IMR-90 (cell line): ENCODE measurements around the gene C2CD4D. TPM values are rescaled to one million over a fixed set of nuclear protein-coding genes. Genes with fewer than 3 reads are reported as not detected.

Experiments
- ATAC-seq: fragments of 200-7000 bp; cut with Tn5 transposase; 2 replicates; pipeline ENCODE4 v1.9.1; 2020; ENCODE audit warnings: low read depth, mild to moderate bottlenecking, moderate library complexity
- BruUV-seq: library from RNA; stranded (reverse); fragments of 400-500 nt; replicated peaks from 2 replicates; lab custom pipeline; 2021; lab: Mats Ljungman, UMichigan
- CTCF ChIA-PET: fragments of 300-600 bp; formaldehyde crosslinking; extraction: SDS; loops from one replicate; lab custom pipeline; 2021; ENCODE audit warnings: antibody characterized with exemption; lab: Yijun Ruan, JAX
- POLR2A ChIA-PET: fragments of 300-600 bp; sonication (Branson Sonifier 250); formaldehyde crosslinking; loops from one replicate; lab custom pipeline; 2022; ENCODE audit warnings: antibody characterized with exemption; ENCODE audit not compliant: unreplicated experiment; lab: Charles Lee
- DNase-seq: peaks from one replicate; pipeline ENCODE4 v3.0.0; 2013
- H2AFZ ChIP-seq: replicated peaks from 2 replicates; pipeline ENCODE3; 2013; ENCODE audit warnings: low read length, mild to moderate bottlenecking; ENCODE audit not compliant: poor library complexity
- H2AK5ac ChIP-seq: 2 replicates; pipeline ENCODE4 v1.6.1; 2013; ENCODE audit warnings: low read depth, low read length, inconsistent platforms
- H2AK9ac ChIP-seq: replicated peaks from 2 replicates; pipeline ENCODE3; 2013; ENCODE audit warnings: mild to moderate bottlenecking, low read depth, low read length, moderate library complexity; ENCODE audit not compliant: poor library complexity
- H2BK120ac ChIP-seq: 2 replicates; pipeline ENCODE4 v1.6.1; 2013; ENCODE audit warnings: low read depth, low read length, inconsistent platforms
- H2BK15ac ChIP-seq: 3 replicates; pipeline ENCODE4 v1.6.1; 2013; ENCODE audit warnings: low read depth, low read length, inconsistent platforms
- H2BK20ac ChIP-seq: 2 replicates; pipeline ENCODE4 v1.6.1; 2013; ENCODE audit warnings: low read depth, mild to moderate bottlenecking, inconsistent platforms, low read length, moderate library complexity
- H2BK5ac ChIP-seq: 2 replicates; pipeline ENCODE4 v1.6.1; 2013; ENCODE audit warnings: mild to moderate bottlenecking, low read depth, low read length, inconsistent platforms; ENCODE audit not compliant: poor library complexity, severe bottlenecking
- H3K14ac ChIP-seq: replicated peaks from 2 replicates; pipeline ENCODE4 v1.6.1; 2013; ENCODE audit warnings: low read depth, low read length, inconsistent platforms
- H3K18ac ChIP-seq: 2 replicates; pipeline ENCODE4 v1.6.1; 2013; ENCODE audit warnings: low read depth, low read length, control low read depth
- H3K23ac ChIP-seq: 2 replicates; pipeline ENCODE4 v1.6.1; 2013; ENCODE audit warnings: low read depth, low read length, inconsistent platforms
- H3K27ac ChIP-seq: 2 replicates; pipeline ENCODE4 v1.5.1; 2013; ENCODE audit warnings: mild to moderate bottlenecking, control low read depth, low read length; ENCODE audit not compliant: insufficient read depth
- H3K27me3 ChIP-seq: 2 replicates; pipeline ENCODE4 v1.6.1; 2013; ENCODE audit warnings: low read length; ENCODE audit not compliant: control insufficient read depth, insufficient read depth
- H3K36me3 ChIP-seq: 2 replicates; pipeline ENCODE4 v1.6.1; 2013; ENCODE audit warnings: low read length, mixed read lengths; ENCODE audit not compliant: control insufficient read depth, insufficient read depth
- H3K4ac ChIP-seq: 2 replicates; pipeline ENCODE4 v1.6.1; 2013; ENCODE audit warnings: low read depth, low read length, inconsistent platforms
- H3K4me1 ChIP-seq: 2 replicates; pipeline ENCODE4 v1.6.1; 2013; ENCODE audit warnings: low read length, mixed read lengths; ENCODE audit not compliant: control insufficient read depth, insufficient read depth
- H3K4me2 ChIP-seq: 2 replicates; pipeline ENCODE4 v1.6.1; 2013; ENCODE audit warnings: low read depth, mild to moderate bottlenecking, control low read depth, low read length, moderate library complexity
- H3K4me3 ChIP-seq: 2 replicates; pipeline ENCODE4 v1.5.1; 2013; ENCODE audit warnings: low read depth, mild to moderate bottlenecking, control low read depth, low read length, moderate library complexity; ENCODE audit not compliant: insufficient read depth
- H3K56ac ChIP-seq: 2 replicates; pipeline ENCODE4 v1.6.1; 2013; ENCODE audit warnings: low read length, inconsistent platforms; ENCODE audit not compliant: insufficient read depth; ENCODE audit errors: extremely low read depth
- H3K79me1 ChIP-seq, 2 experiments: 2 replicates each; pipeline ENCODE4 v1.6.1; 2013; ENCODE audit warnings: low read length in 2 of 2, inconsistent platforms in 1 of 2, low read depth in 1 of 2
- H3K9ac ChIP-seq: 2 replicates; pipeline ENCODE4 v1.6.1; 2013; ENCODE audit warnings: low read depth, low read length, control low read depth
- H3K9me1 ChIP-seq: 2 replicates; pipeline ENCODE4 v1.6.1; 2013; ENCODE audit warnings: low read length, inconsistent platforms; ENCODE audit not compliant: insufficient read depth
- H3K9me3 ChIP-seq: 2 replicates; pipeline ENCODE4 v1.6.1; 2013; ENCODE audit warnings: low read length; ENCODE audit not compliant: control insufficient read depth, insufficient read depth
- H4K20me1 ChIP-seq: 2 replicates; pipeline ENCODE4 v1.6.1; 2013; ENCODE audit warnings: low read length, inconsistent platforms; ENCODE audit not compliant: insufficient read depth
- H4K5ac ChIP-seq: 2 replicates; pipeline ENCODE4 v1.6.1; 2013; ENCODE audit warnings: mild to moderate bottlenecking, low read depth, low read length, control low read depth
- H4K8ac ChIP-seq, 2 experiments: 2 replicates each; pipeline ENCODE4 v1.6.1; 2013; ENCODE audit warnings: low read depth in 2 of 2, low read length in 2 of 2, control low read depth in 1 of 2, inconsistent platforms in 1 of 2
- H4K91ac ChIP-seq: 2 replicates; pipeline ENCODE4 v1.6.1; 2013; ENCODE audit warnings: low read depth, low read length, inconsistent platforms; ENCODE audit not compliant: insufficient read depth
- BHLHE40 ChIP-seq: fragments of 150-350 bp; IDR thresholded peaks from 2 replicates; pipeline ENCODE4 v1.6.1; 2016; ENCODE audit warnings: mild to moderate bottlenecking, low read depth, low read length
- CEBPB ChIP-seq: IDR thresholded peaks from 2 replicates; pipeline ENCODE4 v1.6.1; 2012; ENCODE audit warnings: low read depth, low read length, improper control_type of control experiment
- CHD1 ChIP-seq: IDR thresholded peaks from 2 replicates; pipeline ENCODE4 v1.6.1; 2012; ENCODE audit warnings: low read depth, low read length, improper control_type of control experiment
- FOS ChIP-seq: fragments of 150-350 bp; IDR thresholded peaks from 2 replicates; pipeline ENCODE4 v1.6.1; 2016; ENCODE audit warnings: low read depth, low read length
- MAFK ChIP-seq: IDR thresholded peaks from 2 replicates; pipeline ENCODE4 v1.6.1; 2012; ENCODE audit warnings: low read depth, low read length, improper control_type of control experiment
- MAZ ChIP-seq: IDR thresholded peaks from 2 replicates; pipeline ENCODE4 v1.6.1; 2012; ENCODE audit warnings: low read depth, mild to moderate bottlenecking, low read length, improper control_type of control experiment, moderate library complexity, borderline replicate concordance
- MXI1 ChIP-seq: IDR thresholded peaks from 2 replicates; pipeline ENCODE4 v1.6.1; 2012; ENCODE audit warnings: low read depth, mild to moderate bottlenecking, low read length, moderate library complexity, borderline replicate concordance
- NFE2L2 ChIP-seq: fragments of 150-350 bp; IDR thresholded peaks from 2 replicates; pipeline ENCODE4 v1.6.1; 2016; ENCODE audit warnings: low read depth, mild to moderate bottlenecking, low read length
- POLR2A ChIP-seq: IDR thresholded peaks from 2 replicates; pipeline ENCODE4 v1.6.1; 2012; ENCODE audit warnings: mild to moderate bottlenecking, low read depth, low read length
- RAD21 ChIP-seq: IDR thresholded peaks from 2 replicates; pipeline ENCODE4 v1.6.1; 2012; ENCODE audit warnings: low read length, improper control_type of control experiment
- RCOR1 ChIP-seq: IDR thresholded peaks from 2 replicates; pipeline ENCODE4 v1.6.1; 2012; ENCODE audit warnings: mild to moderate bottlenecking, low read length, improper control_type of control experiment; ENCODE audit not compliant: insufficient replicate concordance
- RFX5 ChIP-seq: IDR thresholded peaks from 2 replicates; pipeline ENCODE4 v1.8.0; 2012; ENCODE audit warnings: low read depth, mild to moderate bottlenecking, low read length, moderate library complexity
- SMC3 ChIP-seq: fragments of 150-350 bp; IDR thresholded peaks from 2 replicates; pipeline ENCODE4 v1.6.1; 2016; ENCODE audit warnings: low read depth, mild to moderate bottlenecking, antibody characterized with exemption, low read length, moderate library complexity
- WGBS, 2 experiments: methylation state at CpG; one replicate each; pipeline versions ENCODE4 v1.1.5 to v1.1.7; 2013; ENCODE audit warnings: missing lambda C conversion rate in 2 of 2; ENCODE audit not compliant: insufficient read length in 1 of 2; ENCODE audit errors: extremely low coverage in 2 of 2; 5-methylcytosine and 5-hydroxymethylcytosine counted together
- dilution Hi-C: fragments of 300-500 bp; cut with HindIII; formaldehyde crosslinking; loops from one replicate; pipeline ENCODE4 v1.14.3; 2018; ENCODE audit warnings: low sequenced_read_pairs; ENCODE audit not compliant: unreplicated experiment
- in situ Hi-C: fragments of 300-500 bp; cut with MboI; formaldehyde crosslinking; loops from 3 replicates; pipeline ENCODE4 v1.14.3; 2019; ENCODE audit warnings: low sequenced_read_pairs, inconsistent platforms, mixed read lengths
- intact Hi-C: fragments of 100-400 bp; cut with micrococcal nuclease; formaldehyde crosslinking; loops from 2 replicates; pipeline ENCODE4 v1.10.0; 2022
- polyA plus RNA-seq, 3 experiments: library from polyadenylated mRNA; depleted of rRNA; stranded (reverse); fragments of >200 nt; gene quantifications; 2 replicates each; pipeline ENCODE4 v1.2.3, GENCODE V29; 2012; ENCODE audit warnings: low replicate concordance in 1 of 3
- total RNA-seq: library from RNA; depleted of rRNA; stranded (reverse); fragments of >200 nt; gene quantifications from 2 replicates; pipeline ENCODE4 v1.2.3, GENCODE V29; 2012
- TF ChIP-seq, protein P1 (sequence below): conservative IDR thresholded peaks from 2 replicates; pipeline ENCODE4 v1.5.1; 2012; ENCODE audit warnings: mild to moderate bottlenecking, low read depth, low read length, improper control_type of control experiment
- TF ChIP-seq, protein P2 (sequence below): fragments of 150-350 bp; IDR thresholded peaks from 2 replicates; pipeline ENCODE4 v1.6.1; 2017; ENCODE audit warnings: mild to moderate bottlenecking, antibody characterized with exemption, low read length, low read depth
- TF ChIP-seq, protein P3 (sequence below): fragments of 150-350 bp; IDR thresholded peaks from 2 replicates; pipeline ENCODE4 v1.6.1; 2016; ENCODE audit warnings: low read depth, mild to moderate bottlenecking, low read length, moderate library complexity, borderline replicate concordance

C2CD4D gene
- total and polyA plus RNA-seq, 2 of the 4 experiments (the other 2 are of a cell fraction): not detected

DNA sequence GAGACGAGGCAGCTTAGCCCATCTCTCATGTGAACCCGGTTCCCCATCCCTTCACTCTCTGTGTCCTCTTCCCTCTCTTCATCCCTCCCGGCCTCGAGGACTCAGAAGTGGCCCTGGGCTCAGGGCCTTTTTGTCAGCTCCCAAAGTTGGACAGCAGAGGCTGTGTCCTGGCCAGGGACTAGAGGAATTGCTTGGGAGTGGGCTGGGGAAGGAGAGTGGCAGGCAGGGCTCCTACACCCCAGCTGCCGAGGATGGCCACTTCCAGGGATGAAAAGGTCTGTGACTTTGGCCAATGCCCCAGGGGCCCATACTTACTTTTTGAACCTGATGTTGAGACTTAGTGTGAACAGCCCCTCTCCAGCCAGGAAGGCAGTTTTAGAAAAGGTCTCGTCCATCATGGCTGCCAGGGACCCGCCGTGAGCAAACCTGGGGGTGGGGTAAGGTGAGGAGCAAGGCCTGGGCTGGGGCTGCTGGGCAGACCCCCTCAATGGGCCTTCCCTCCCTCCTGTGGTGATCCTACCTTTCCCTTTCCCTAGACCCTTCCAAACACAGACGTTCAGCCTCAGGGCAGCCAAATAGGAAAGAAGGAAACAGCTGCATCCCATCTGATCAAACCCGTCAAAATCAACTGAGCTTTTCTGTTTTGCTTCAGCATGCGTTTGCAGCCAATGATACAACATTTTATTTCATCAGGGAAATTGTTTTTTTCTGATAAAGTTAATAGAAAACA, 8.4 kb upstream of the C2CD4D start:
- Histone ChIP-seq H3K23ac (no peak overlapping the region), H2AFZ (no peak overlapping the region), H3K4ac (no peak overlapping the region), H3K79me1 (no peaks in the 10 kb centered on the region), H2BK15ac (no peak overlapping the region), H4K91ac (no peak overlapping the region), H3K18ac (no peak overlapping the region), H2BK120ac (no peak overlapping the region), H3K9ac (no peak overlapping the region), H3K4me1 (0 out of 2 replicates have a peak, but pooled peaks cover 1% of the 10 kb centered on the region), H3K4me3 (no peak overlapping the region), H2BK20ac (no peak overlapping the region), H4K5ac (no peak overlapping the region), H3K27me3 (peaks cover 42% of the 10 kb centered on the region), H3K9me1 (no peaks in the 10 kb centered on the region), H2AK9ac (no peak overlapping the region), H3K27ac (no peak overlapping the region), H3K14ac (no peak overlapping the region), H2AK5ac (no peak overlapping the region), H3K9me3 (no peaks in the 10 kb centered on the region), H4K20me1 (no peaks in the 10 kb centered on the region), H3K36me3 (no peaks in the 10 kb centered on the region), H4K8ac (no peak overlapping the region), H2BK5ac (no peak overlapping the region), H3K56ac (no peak overlapping the region), H3K4me2 (no peak overlapping the region)
- ATAC-seq: no peak
- dilution Hi-C loops: no loop called here
- no peak for TF ChIP-seq SMC3
- TF ChIP-seq RAD21: no peak
- no peak for TF ChIP-seq BHLHE40
- TF ChIP-seq, protein P1, sequence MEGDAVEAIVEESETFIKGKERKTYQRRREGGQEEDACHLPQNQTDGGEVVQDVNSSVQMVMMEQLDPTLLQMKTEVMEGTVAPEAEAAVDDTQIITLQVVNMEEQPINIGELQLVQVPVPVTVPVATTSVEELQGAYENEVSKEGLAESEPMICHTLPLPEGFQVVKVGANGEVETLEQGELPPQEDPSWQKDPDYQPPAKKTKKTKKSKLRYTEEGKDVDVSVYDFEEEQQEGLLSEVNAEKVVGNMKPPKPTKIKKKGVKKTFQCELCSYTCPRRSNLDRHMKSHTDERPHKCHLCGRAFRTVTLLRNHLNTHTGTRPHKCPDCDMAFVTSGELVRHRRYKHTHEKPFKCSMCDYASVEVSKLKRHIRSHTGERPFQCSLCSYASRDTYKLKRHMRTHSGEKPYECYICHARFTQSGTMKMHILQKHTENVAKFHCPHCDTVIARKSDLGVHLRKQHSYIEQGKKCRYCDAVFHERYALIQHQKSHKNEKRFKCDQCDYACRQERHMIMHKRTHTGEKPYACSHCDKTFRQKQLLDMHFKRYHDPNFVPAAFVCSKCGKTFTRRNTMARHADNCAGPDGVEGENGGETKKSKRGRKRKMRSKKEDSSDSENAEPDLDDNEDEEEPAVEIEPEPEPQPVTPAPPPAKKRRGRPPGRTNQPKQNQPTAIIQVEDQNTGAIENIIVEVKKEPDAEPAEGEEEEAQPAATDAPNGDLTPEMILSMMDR: no peak
- no peak for TF ChIP-seq RCOR1
- TF ChIP-seq POLR2A: no peak
- TF ChIP-seq NFE2L2: no peak
- TF ChIP-seq RFX5: no peak
- TF ChIP-seq CEBPB: no peak
- TF ChIP-seq CHD1: no peak
- TF ChIP-seq MAZ: no peak
- TF ChIP-seq, protein P2, sequence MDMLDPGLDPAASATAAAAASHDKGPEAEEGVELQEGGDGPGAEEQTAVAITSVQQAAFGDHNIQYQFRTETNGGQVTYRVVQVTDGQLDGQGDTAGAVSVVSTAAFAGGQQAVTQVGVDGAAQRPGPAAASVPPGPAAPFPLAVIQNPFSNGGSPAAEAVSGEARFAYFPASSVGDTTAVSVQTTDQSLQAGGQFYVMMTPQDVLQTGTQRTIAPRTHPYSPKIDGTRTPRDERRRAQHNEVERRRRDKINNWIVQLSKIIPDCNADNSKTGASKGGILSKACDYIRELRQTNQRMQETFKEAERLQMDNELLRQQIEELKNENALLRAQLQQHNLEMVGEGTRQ: no peak
- no peak for TF ChIP-seq MAFK
- TF ChIP-seq, protein P3, sequence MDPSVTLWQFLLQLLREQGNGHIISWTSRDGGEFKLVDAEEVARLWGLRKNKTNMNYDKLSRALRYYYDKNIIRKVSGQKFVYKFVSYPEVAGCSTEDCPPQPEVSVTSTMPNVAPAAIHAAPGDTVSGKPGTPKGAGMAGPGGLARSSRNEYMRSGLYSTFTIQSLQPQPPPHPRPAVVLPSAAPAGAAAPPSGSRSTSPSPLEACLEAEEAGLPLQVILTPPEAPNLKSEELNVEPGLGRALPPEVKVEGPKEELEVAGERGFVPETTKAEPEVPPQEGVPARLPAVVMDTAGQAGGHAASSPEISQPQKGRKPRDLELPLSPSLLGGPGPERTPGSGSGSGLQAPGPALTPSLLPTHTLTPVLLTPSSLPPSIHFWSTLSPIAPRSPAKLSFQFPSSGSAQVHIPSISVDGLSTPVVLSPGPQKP: no peak
- no peak for TF ChIP-seq MXI1
- TF ChIP-seq FOS: no peak
- intact Hi-C loops: no loop called here
- POLR2A ChIA-PET: no interaction called here
- 20% methylated on average over 2 of the region's 11 CpGs; no CpG with 5 or more reads in 1 of the 2 experiments for WGBS, 2 experiments
- BruUV-seq: no TSS peak
- no peak for DNase-seq
- CTCF ChIA-PET: no interaction called here
- in situ Hi-C loops: no loop called here
